ENCODE data around the gene PHC2. TPM values are rescaled to one million over a fixed set of nuclear protein-coding genes. Genes with fewer than 3 reads are reported as not detected.

PHC2 gene
- total and polyA plus RNA-seq, 8 donors: 21.8 to 62.1 (median 42.6) TPM

DNA sequence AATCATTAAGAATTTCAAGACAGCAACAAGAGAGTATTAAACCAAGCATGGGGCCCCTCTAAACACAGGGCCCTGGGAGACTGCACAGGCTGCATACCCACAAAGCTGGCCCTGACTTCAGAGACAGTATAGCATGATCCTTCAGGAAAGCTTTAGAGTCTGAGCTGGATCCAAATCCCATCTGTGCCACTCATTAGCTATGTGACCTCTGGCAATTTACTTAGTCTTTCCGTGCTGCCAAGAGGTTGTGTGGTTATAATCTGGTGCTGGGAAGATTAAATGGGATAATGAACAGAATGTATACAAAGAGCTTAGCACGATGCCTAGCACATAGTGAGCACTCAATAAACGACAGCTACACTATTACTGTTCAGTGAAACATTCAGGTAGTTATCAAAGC, 4.0 kb downstream of the PHC2 start:
- H3K36me3 ChIP-seq: no peaks in the 10 kb centered on the region
- no peak for FAIRE-seq
- 20% methylated on average over 3 of the region's 3 CpGs for WGBS, 2 donors

DNA sequence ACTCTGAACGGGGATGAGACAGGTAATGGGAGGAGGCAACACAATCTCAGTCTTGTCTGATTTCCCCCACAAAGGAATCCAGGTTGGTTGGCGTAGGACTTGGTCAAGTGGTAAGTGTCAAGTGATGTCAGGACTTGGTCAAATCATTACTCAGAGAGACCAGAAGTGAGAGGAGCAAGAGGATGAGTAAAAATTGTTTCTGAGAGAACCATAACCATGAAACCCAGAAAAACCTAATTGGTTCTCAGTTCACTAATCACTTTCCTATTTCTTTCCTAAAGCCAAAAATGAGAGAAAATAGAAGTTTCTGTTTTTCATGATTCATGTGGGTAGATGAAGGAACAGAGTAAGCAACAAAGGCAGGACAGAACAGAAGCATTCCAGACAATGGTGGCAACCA, 5.0 kb downstream of the PHC2 start:
- no peak for FAIRE-seq

More for the DNA sequence above, 4.0 kb downstream of the PHC2 start:
- Histone ChIP-seq H3K9me3 (no peaks in the 10 kb centered on the region), H3K27me3 (no peaks in the 10 kb centered on the region), H3K4me1 (peaks cover 5 to 17% (median 6%) of the 10 kb centered on the region in 3 donors), H3K27ac (no peak overlapping the region), H3K4me3 (no peak overlapping the region)
- no peak for ATAC-seq
- TF ChIP-seq, protein P1, sequence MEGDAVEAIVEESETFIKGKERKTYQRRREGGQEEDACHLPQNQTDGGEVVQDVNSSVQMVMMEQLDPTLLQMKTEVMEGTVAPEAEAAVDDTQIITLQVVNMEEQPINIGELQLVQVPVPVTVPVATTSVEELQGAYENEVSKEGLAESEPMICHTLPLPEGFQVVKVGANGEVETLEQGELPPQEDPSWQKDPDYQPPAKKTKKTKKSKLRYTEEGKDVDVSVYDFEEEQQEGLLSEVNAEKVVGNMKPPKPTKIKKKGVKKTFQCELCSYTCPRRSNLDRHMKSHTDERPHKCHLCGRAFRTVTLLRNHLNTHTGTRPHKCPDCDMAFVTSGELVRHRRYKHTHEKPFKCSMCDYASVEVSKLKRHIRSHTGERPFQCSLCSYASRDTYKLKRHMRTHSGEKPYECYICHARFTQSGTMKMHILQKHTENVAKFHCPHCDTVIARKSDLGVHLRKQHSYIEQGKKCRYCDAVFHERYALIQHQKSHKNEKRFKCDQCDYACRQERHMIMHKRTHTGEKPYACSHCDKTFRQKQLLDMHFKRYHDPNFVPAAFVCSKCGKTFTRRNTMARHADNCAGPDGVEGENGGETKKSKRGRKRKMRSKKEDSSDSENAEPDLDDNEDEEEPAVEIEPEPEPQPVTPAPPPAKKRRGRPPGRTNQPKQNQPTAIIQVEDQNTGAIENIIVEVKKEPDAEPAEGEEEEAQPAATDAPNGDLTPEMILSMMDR (IDR thresholded peaks at IDR 0.05): no peak
- DNase-seq: no peak
- intact Hi-C loops (cut with DNase I): no loop called here

DNA sequence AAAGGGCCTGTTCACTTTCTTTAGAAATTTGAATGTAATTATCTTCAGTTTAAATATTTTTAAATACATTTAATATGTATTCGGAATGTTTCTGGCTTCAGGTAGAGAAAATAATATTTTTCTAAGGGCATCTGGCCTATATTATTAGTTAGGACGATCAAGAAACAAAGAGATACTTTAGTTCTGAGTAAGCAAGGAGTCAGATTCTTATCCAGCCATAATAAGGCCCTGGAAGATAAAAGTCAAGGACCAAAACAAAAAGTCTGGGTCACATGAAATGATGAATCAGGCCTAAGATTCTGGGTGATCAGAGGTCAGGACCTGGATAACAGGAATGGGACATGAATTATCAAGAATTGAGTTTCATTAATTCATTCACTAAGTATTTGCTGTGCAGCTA, 6.3 kb downstream of the PHC2 start:
- WGBS, 2 donors: 50 to 55% methylated on average over 2 of the region's 2 CpGs
- Histone ChIP-seq H3K9me3 (no peaks in the 10 kb centered on the region), H3K36me3 (no peaks in the 10 kb centered on the region), H3K4me1 (peaks cover 4 to 14% (median 5%) of the 10 kb centered on the region in 3 donors), H3K27me3 (no peaks in the 10 kb centered on the region), H3K4me3 (no peak overlapping the region), H3K27ac (peak overlapping the region in 1 of 4 donors; percentile 33)
- TF ChIP-seq, protein P1 (IDR thresholded peaks at IDR 0.05): no peak
- ATAC-seq: no peak
- no peak for DNase-seq
- FAIRE-seq: no peak
- intact Hi-C loops (cut with DNase I): no loop called here

More for the DNA sequence above, 5.0 kb downstream of the PHC2 start:
- Histone ChIP-seq H3K36me3 (no peaks in the 10 kb centered on the region), H3K4me1 (peaks cover 5 to 17% (median 6%) of the 10 kb centered on the region in 3 donors), H3K4me3 (no peak overlapping the region), H3K27ac (no peak overlapping the region), H3K27me3 (no peaks in the 10 kb centered on the region), H3K9me3 (no peaks in the 10 kb centered on the region)
- TF ChIP-seq, protein P1 (IDR thresholded peaks at IDR 0.05): no peak
- 93 to 100% methylated on average over 2 of the region's 2 CpGs for WGBS, 2 donors
- DNase-seq (no peak), ATAC-seq (no peak)
- intact Hi-C loops (cut with DNase I): no loop called here

DNA sequence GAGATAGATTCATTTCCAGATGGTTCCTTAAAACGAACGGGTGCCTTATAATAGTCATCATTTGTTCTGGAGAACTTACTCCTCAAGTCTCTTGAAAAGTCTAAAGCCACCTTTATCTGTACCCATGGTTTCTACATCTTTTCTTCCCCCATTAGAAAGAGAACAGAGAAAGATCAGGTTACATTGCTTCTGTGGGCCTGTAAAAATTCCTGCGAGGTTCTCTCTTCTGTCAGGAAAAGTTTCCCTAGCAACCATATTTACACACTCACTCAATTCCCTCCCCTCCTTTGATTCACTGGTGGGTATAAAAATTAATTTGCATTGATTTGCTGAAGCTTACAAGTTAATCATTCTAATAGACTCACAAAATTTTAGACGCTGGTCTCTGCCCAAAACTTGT, 6.7 kb downstream of the PHC2 start:
- Histone ChIP-seq H3K36me3 (no peaks in the 10 kb centered on the region), H3K4me3 (no peak overlapping the region), H3K9me3 (no peaks in the 10 kb centered on the region), H3K4me1 (peaks cover under 1 to 10% (median 5%) of the 10 kb centered on the region in 3 donors), H3K27ac (peak overlapping the region in 2 of 4 donors; percentile 3 to 33), H3K27me3 (no peaks in the 10 kb centered on the region)
- intact Hi-C loops (cut with DNase I): no loop called here
- DNase-seq: no peak
- TF ChIP-seq, protein P1 (IDR thresholded peaks at IDR 0.05): no peak
- no peak for FAIRE-seq
- WGBS, 2 donors: 61 to 64% methylated on average over 4 of the region's 4 CpGs
- peak in 3 of 4 donors; percentile 41 to 80 (median 74) for ATAC-seq

DNA sequence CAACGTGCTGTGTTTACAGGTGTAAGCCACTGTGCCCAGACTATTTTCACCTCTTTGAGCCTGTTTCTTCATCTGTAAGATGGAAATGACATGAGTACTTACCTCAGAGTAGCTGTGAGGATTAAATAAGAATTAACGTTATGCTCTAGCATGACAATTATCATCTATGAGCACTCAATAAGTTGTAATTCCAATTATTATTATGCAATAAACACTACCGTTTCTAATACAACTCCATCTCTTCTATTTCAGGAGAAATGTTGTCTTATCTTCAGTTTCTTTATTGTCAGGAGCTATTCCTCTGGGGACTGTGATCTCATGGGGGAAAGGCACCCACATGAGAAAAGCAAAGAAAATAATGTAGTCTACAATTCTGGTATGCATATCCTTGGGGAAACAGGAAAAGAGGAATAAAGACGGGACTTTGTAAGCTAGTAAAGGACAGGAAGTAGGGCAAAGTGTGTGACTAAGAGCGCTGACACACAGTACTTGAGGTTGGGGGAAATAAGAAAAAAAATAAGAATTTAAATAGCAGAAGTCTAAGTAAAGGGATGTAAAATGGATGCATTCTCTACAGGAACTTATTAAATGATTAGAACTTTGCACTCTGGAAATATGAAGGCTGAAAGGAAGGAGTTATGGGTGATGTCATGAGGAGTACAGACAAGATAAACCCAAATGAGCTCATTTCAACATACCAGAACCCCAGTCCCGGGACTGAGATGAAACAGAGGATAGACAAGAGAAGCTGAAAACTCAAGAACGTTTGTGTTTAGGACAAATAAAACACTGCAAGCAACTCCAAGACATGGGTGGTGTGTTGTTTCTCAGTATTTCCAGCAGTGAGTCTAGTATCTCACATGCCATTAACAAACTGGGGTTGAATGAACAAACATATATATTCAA, 9.8 kb downstream of the PHC2 start:
- no peak for FAIRE-seq
- DNase-seq: no peak
- TF ChIP-seq, protein P1 (IDR thresholded peaks at IDR 0.05): no peak
- WGBS, 2 donors: 85 to 89% methylated on average over 7 of the region's 7 CpGs
- intact Hi-C loops (cut with DNase I): no loop called here
- Histone ChIP-seq H3K27ac (no peak overlapping the region), H3K4me3 (no peak overlapping the region), H3K36me3 (no peaks in the 10 kb centered on the region), H3K4me1 (peaks cover 0 to 2% (median 0%) of the 10 kb centered on the region in 3 donors), H3K27me3 (no peaks in the 10 kb centered on the region), H3K9me3 (peaks cover 0 to 5% (median under 1%) of the 10 kb centered on the region in 4 donors)
- ATAC-seq: peak in 2 of 4 donors; percentile 37 to 53
